Mammary epithelial cell (primary cell): ENCODE results near the gene LIPM.

ENCODE experiments used
- CTCF ChIP-seq, 2 donors: IDR thresholded peaks in 1 of 2; conservative IDR thresholded peaks in 1 of 2; 2 replicates each; pipeline ENCODE4 v1.5.1; 2011 to 2012; ENCODE audit warnings: inconsistent platforms in 2 of 2, low read length in 2 of 2, mild to moderate bottlenecking in 2 of 2, control low read depth in 1 of 2, low read depth in 1 of 2; ENCODE audit not compliant: insufficient read depth in 1 of 2; ENCODE audit errors: extremely low read depth in 1 of 2
- EZH2 ChIP-seq: IDR thresholded peaks from 2 replicates; pipeline ENCODE4 v1.6.1; 2012; ENCODE audit warnings: low read length, inconsistent platforms, borderline replicate concordance

GRCh38 chr10:88788924-88789323, 13.6 kb upstream of the LIPM start:
- TF ChIP-seq CTCF (conservative IDR thresholded peaks at IDR 0.05 in 1 of 2, IDR thresholded peaks at IDR 0.05 in 1 of 2; ENCODE audit: extremely low read depth in 1 of 2, insufficient read depth in 1 of 2, low read depth in 1 of 2, low read length in 2 of 2) (no peak), EZH2 (no peak)
